PFSK-1 (cell line): ENCODE results near the gene ABCC3.
A peak's percentile ranks its signal among the peaks of the same experiment; 100 is the strongest.

Experiments used
- FOXP2 ChIP-seq: optimal IDR thresholded peaks from 2 replicates; pipeline ENCODE3; 2011; ENCODE audit warnings: borderline replicate concordance, control low read depth, inconsistent platforms; ENCODE audit not compliant: insufficient read depth; ENCODE audit errors: extremely low read length, extremely low read depth
- POLR2AphosphoS5 ChIP-seq: IDR thresholded peaks from 2 replicates; pipeline ENCODE4 v1.6.1; 2012; ENCODE audit warnings: low read depth, mild to moderate bottlenecking, control low read depth, low read length, moderate library complexity
- SIN3A ChIP-seq: IDR thresholded peaks from 2 replicates; pipeline ENCODE4 v1.6.1; 2012; ENCODE audit warnings: mild to moderate bottlenecking, low read length, moderate library complexity, borderline replicate concordance; ENCODE audit not compliant: insufficient read depth
- TAF1 ChIP-seq: IDR thresholded peaks from 2 replicates; pipeline ENCODE4 v1.6.1; 2012; ENCODE audit warnings: low read length, control low read depth, borderline replicate concordance; ENCODE audit not compliant: insufficient read depth
- TF ChIP-seq, protein P1 (sequence below), 2 experiments: IDR thresholded peaks; 2 replicates each; pipeline versions ENCODE4 v1.6.1 to v1.8.0; 2011 to 2012; ENCODE audit warnings: low read depth in 2 of 2, low read length in 2 of 2, control low read depth in 1 of 2, inconsistent platforms in 1 of 2, mild to moderate bottlenecking in 1 of 2, moderate library complexity in 1 of 2; ENCODE audit not compliant: insufficient read depth in 1 of 2

The ABCC3 gene

DNA sequence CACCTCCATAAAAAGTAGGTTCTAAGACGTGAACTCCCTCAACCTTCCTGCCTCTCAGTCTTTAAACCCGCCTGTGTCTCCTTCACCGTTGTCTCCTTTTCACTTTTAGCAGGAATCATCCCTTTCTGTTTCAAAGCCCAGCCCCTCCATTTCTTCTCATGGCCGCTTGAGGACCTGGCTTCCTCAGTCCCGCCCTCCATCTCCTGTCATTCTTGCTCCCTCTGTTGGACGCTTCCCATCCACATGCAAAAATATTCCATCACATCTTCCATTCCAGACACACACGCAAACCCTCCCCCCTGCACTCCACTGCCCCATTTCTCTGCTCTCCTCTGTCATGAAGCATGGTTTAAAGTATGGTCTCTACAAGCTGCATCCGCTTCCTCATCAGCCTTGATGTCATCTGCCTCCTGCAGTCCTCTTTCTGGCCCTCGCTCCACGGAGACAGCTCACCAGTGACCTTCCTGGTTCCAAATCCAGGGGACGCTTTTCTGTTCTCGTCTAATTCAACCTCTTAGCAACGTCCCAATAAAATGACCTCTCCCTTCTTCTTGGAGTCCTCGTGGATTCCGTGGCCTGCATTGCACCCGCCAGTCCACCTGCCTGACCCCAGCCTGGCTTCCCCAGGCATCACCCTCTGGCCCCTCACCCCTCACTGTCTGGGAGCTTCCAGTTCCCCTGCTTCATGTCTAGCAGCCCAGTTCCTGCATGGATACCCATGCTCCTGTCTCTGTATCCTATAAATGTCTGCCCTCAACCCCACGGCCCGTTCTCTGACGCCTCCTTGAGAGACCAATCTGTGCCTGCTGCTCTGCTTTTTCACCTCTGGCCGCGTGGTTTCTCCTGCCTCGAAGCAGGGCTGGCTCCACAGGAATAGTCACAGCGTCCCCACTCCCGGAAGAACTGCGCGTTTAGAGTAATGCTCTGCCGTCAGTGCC, 46.9 kb downstream of the ABCC3 start:
- no peak for TF ChIP-seq SIN3A
- no peak for TF ChIP-seq TAF1
- TF ChIP-seq, protein P1, sequence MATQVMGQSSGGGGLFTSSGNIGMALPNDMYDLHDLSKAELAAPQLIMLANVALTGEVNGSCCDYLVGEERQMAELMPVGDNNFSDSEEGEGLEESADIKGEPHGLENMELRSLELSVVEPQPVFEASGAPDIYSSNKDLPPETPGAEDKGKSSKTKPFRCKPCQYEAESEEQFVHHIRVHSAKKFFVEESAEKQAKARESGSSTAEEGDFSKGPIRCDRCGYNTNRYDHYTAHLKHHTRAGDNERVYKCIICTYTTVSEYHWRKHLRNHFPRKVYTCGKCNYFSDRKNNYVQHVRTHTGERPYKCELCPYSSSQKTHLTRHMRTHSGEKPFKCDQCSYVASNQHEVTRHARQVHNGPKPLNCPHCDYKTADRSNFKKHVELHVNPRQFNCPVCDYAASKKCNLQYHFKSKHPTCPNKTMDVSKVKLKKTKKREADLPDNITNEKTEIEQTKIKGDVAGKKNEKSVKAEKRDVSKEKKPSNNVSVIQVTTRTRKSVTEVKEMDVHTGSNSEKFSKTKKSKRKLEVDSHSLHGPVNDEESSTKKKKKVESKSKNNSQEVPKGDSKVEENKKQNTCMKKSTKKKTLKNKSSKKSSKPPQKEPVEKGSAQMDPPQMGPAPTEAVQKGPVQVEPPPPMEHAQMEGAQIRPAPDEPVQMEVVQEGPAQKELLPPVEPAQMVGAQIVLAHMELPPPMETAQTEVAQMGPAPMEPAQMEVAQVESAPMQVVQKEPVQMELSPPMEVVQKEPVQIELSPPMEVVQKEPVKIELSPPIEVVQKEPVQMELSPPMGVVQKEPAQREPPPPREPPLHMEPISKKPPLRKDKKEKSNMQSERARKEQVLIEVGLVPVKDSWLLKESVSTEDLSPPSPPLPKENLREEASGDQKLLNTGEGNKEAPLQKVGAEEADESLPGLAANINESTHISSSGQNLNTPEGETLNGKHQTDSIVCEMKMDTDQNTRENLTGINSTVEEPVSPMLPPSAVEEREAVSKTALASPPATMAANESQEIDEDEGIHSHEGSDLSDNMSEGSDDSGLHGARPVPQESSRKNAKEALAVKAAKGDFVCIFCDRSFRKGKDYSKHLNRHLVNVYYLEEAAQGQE (IDR thresholded peaks at IDR 0.05; ENCODE audit: insufficient read depth in 1 of 2, low read depth in 2 of 2, low read length in 2 of 2), result no peak
- peak; percentile 25 for TF ChIP-seq FOXP2
- TF ChIP-seq POLR2AphosphoS5, result no peak

DNA sequence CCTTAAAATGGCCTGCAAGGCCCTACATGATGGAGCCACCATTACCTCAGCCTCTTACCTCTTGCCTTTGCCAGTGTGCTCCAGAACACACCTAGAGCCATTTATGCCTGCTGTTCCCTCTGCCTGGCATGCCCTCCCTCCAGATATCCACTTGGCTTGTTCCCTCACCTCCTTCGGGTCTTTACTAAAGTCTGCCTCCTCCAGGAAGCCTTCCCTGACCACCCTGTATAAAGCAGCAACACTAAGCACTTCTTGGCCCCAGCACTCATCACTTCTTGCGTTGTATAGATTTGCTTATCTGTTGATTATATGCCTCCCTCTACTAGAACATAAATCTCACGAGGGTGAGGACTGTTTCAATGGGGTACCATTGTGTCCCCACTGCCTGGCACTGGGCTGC, 47.8 kb downstream of the ABCC3 start:
- TF ChIP-seq POLR2AphosphoS5, result no peak
- TF ChIP-seq, protein P1 (IDR thresholded peaks at IDR 0.05; ENCODE audit: insufficient read depth in 1 of 2, low read depth in 2 of 2, low read length in 2 of 2), result no peak
- no peak for TF ChIP-seq SIN3A
- no peak for TF ChIP-seq FOXP2
- TF ChIP-seq TAF1, result no peak

DNA sequence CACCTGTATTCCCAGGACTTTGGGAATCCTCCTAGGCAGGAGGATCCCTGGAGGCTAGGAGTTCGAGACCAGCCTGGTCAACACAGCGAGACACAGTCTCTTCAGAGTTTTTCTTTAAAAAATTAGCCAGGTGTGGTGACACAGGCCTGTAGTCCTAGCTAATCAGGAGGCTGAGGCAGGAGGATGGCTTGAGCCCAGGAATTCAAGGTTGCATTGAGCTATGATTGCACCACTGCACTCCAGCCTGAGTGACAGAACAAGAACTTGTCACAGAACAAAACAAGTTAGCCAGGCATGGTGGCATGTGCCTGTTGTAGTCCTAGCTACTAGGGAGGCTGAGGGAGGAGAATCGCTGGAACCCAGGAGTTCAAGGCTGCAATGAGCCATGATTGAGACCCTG, 48.3 kb downstream of the ABCC3 start:
- TF ChIP-seq POLR2AphosphoS5 (no peak), SIN3A (no peak), TAF1 (no peak), FOXP2 (no peak)
- TF ChIP-seq, protein P1 (IDR thresholded peaks at IDR 0.05; ENCODE audit: insufficient read depth in 1 of 2, low read depth in 2 of 2, low read length in 2 of 2), result no peak

DNA sequence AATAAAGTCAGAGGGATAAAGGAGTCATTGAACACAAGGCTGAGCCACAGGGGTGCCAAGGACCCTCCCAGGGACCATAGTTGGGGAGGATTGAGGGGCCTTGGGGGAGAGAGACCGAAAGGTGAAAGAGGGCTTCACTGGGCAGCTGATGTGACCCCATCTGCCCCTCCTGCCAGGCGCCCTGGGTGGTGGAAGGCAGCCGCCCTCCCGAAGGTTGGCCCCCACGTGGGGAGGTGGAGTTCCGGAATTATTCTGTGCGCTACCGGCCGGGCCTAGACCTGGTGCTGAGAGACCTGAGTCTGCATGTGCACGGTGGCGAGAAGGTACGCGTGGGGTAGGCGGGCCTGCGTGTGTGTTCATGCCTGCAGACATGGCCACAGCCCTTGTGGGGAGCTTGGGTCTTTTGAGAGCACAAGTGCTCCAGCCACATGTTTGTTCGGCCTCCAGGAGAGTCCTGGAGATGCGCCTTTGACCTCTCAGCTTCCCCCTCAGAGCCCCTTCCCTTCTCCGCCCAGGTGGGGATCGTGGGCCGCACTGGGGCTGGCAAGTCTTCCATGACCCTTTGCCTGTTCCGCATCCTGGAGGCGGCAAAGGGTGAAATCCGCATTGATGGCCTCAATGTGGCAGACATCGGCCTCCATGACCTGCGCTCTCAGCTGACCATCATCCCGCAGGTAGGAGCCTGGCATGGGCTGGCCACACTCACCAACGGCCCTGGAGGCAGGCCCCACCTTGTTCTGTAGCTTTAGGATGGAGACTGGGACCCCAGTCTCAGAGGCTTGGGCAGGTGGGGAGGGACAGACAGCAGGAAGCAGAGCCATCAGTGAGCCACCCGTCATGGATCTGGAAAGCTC, 49.0 kb downstream of the ABCC3 start:
- TF ChIP-seq POLR2AphosphoS5 (no peak), TAF1 (no peak), SIN3A (no peak), FOXP2 (no peak)
- TF ChIP-seq, protein P1 (IDR thresholded peaks at IDR 0.05; ENCODE audit: insufficient read depth in 1 of 2, low read depth in 2 of 2, low read length in 2 of 2), result no peak
